ENCODE data around the gene TXNDC5.

- TF ChIP-seq JUN (CRISPR knock-in tag; IDR thresholded peaks at IDR 0.05) = no peak
- TF ChIP-seq BCL6 (CRISPR knock-in tag; IDR thresholded peaks at IDR 0.05) = no peak
- TF ChIP-seq RARA (CRISPR knock-in tag; IDR thresholded peaks at IDR 0.05) = no peak
- TF ChIP-seq, protein P1, sequence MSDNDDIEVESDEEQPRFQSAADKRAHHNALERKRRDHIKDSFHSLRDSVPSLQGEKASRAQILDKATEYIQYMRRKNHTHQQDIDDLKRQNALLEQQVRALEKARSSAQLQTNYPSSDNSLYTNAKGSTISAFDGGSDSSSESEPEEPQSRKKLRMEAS (IDR thresholded peaks at IDR 0.05) = no peak
- no peak for TF ChIP-seq RBM39 (IDR thresholded peaks at IDR 0.05; ENCODE audit: low read depth, low read length, poor library complexity, severe bottlenecking)
- no peak for TF ChIP-seq SOX13 (IDR thresholded peaks at IDR 0.05)
- TF ChIP-seq SOX13 (CRISPR knock-in tag; conservative IDR thresholded peaks at IDR 0.05 in 1 of 2, IDR thresholded peaks at IDR 0.05 in 1 of 2) = no peak
- no peak for TF ChIP-seq NBN (conservative IDR thresholded peaks at IDR 0.05)
Observed at GRCh38 chr6:7932625-7933024, 22.0 kb upstream of the TXNDC5 start.

Measured in HepG2 (cell line).